ENCODE data around the gene EIF4G3.

DNA sequence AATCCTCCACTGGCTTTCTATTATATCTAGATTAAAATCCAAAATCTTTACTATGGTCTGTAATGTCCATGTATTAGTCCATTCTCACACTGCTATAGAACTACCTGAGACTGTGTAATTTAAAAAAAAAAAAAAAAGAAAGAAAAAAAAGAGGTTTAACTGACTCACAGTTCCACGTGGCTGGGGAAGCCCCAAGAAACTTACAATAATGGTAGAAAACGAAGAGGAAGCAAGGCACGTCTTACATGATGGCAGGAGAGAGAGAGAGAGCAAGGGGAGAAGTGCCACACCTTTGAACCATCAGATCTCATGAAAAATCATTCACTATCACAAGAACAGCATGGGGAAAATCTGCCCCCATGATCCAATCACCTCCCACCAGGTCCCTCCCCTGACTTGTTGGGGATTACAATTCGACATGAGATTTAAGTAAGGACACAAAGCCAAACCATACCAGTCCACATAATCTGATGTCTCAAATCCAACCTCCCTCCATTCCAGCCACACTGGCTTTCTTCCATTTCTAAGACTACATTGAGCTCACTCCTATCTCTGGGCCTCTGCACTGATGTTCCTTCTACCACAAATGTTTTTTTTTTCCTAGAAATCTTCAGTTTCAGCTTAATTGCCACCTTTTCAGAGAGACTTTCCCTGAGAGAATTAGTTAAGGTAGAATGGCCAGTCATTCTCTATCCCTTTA, 92.4 kb downstream of the EIF4G3 start:
- TF ChIP-seq, protein P1, sequence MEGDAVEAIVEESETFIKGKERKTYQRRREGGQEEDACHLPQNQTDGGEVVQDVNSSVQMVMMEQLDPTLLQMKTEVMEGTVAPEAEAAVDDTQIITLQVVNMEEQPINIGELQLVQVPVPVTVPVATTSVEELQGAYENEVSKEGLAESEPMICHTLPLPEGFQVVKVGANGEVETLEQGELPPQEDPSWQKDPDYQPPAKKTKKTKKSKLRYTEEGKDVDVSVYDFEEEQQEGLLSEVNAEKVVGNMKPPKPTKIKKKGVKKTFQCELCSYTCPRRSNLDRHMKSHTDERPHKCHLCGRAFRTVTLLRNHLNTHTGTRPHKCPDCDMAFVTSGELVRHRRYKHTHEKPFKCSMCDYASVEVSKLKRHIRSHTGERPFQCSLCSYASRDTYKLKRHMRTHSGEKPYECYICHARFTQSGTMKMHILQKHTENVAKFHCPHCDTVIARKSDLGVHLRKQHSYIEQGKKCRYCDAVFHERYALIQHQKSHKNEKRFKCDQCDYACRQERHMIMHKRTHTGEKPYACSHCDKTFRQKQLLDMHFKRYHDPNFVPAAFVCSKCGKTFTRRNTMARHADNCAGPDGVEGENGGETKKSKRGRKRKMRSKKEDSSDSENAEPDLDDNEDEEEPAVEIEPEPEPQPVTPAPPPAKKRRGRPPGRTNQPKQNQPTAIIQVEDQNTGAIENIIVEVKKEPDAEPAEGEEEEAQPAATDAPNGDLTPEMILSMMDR (conservative IDR thresholded peaks at IDR 0.05 in 1 of 2, IDR thresholded peaks at IDR 0.05 in 1 of 2; ENCODE audit: low read depth in 1 of 2, low read length in 2 of 2) = no peak
- TF ChIP-seq EZH2 (IDR thresholded peaks at IDR 0.05; ENCODE audit: low read length, missing control alignments) = no peak
